Breast epithelium (tissue), 4 donors: Measurements from ENCODE around the gene NPIPA5. TPM values are rescaled to one million over a fixed set of nuclear protein-coding genes. Genes with fewer than 3 reads are reported as not detected.
"Not testable (repeated sequence)": the region's sequence is repeated elsewhere in the genome, so short reads cannot be mapped to it uniquely, and the experiment has no call there.

Experiments used
- DNase-seq, 2 donors: peaks; one replicate each; pipeline ENCODE4 v3.0.0-alpha.2; 2019; ENCODE audit warnings: low spot score in 2 of 2
- H3K27ac ChIP-seq, 2 donors: fragments of 200-600 bp; sonication (generic) in 1 of 2; one replicate each; pipeline ENCODE4 v1.5.1; 2016 to 2019; ENCODE audit warnings: mild to moderate bottlenecking in 1 of 2
- H3K27me3 ChIP-seq, 2 donors: fragments of 200-600 bp; sonication (generic) in 1 of 2; one replicate each; pipeline versions ENCODE4 v1.5.1 to v1.6.0; 2017 to 2019; ENCODE audit warnings: control low read depth in 1 of 2, mild to moderate bottlenecking in 1 of 2
- H3K36me3 ChIP-seq: fragments of 200-600 bp; one replicate; pipeline ENCODE4 v1.5.1; 2019
- H3K4me1 ChIP-seq, 2 donors: fragments of 200-600 bp; sonication (generic); one replicate each; pipeline ENCODE4 v1.5.1; 2016 to 2019; ENCODE audit warnings: control low read depth in 1 of 2
- H3K4me3 ChIP-seq, 3 donors: fragments of 200-600 bp; sonication (generic); 1 replicate in 2 of 3; 2 replicates in 1 of 3; pipeline ENCODE4 v1.5.1; 2016 to 2019; ENCODE audit warnings: mild to moderate bottlenecking in 3 of 3, moderate library complexity in 2 of 3
- H3K9me3 ChIP-seq, 2 donors: fragments of 200-600 bp; sonication (generic) in 1 of 2; one replicate each; pipeline ENCODE4 v1.5.1; 2016 to 2019; ENCODE audit warnings: control low read depth in 1 of 2
- intact Hi-C: fragments of 100-400 bp; cut with DNase I; formaldehyde crosslinking; loops from one replicate; pipeline ENCODE4 v1.15.1; 2023; ENCODE audit warnings: low total_unique reads
- total RNA-seq, 3 donors: library from RNA; depleted of rRNA; stranded (reverse); fragments of >200 nt; gene quantifications; one replicate each; pipeline ENCODE4 v1.1.0, GENCODE V29; 2016

The NPIPA5 gene
- total RNA-seq, 3 donors from 2014 or later: 6.0 to 19.0 (median 7.2) TPM

DNA sequence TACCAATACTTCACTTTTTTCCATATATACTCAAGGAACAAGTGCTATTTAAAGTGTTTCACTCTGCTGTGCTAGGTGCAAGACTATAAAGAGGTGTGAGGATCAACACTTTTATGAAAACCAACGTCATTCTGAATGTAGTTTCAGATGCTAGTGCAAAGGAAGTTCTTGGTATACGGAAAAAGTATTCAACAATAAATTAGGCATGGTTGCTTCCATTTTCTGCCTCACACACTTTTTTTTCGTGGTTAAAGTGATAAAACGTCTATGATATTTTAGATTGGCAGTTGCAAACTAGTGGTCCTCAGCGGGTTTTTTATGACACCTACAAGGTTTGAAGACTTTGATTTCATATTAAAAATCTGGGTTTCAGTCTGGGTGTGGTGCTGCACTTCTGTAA is 11.8 kb upstream of the NPIPA5 start:
- intact Hi-C loops, H3K36me3 ChIP-seq, H3K9me3 ChIP-seq, H3K4me3 ChIP-seq, H3K27me3 ChIP-seq, DNase-seq, H3K4me1 ChIP-seq, H3K27ac ChIP-seq: not testable (repeated sequence)

DNA sequence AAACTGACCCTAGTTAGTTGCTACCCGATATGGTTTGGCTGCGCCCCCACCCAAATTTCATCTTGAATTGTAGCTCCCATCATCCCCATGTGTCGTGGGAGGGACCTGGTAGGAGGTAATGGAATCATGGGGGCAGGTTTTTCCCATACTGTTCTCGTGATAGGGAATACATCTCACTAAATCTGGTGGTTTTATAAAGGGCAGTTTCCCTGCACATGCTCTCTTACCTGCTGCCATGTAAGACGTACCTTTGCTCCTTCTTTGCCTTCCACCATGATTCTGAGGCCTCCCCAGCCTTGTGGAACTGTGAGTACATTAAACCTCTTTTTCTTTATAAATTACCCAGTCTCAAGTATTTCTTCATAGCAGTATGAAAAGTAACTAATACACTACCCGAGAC is 10.0 kb upstream of the NPIPA5 start:
- DNase-seq, H3K27me3 ChIP-seq, H3K36me3 ChIP-seq, H3K4me3 ChIP-seq, H3K4me1 ChIP-seq, H3K9me3 ChIP-seq, H3K27ac ChIP-seq, intact Hi-C loops: not testable (repeated sequence)

DNA sequence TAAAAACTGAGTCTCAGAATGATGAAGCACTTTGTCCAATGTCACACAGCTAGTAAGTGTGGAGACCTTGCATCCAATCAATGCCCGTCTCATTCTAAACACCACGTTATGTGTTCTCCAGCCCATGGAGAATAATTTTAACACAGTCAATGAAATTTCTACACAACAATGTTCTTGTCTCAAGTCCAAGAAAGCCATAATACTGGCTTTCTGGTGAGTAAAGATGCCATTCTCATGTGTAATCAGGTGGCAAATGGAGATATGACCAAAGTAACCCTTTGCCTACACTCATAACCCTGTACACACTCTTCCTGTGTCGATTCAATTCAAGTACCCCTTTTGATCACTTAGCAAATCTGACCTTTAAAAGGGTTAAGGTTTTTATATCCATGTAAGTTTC is 4.7 kb upstream of the NPIPA5 start:
- H3K9me3 ChIP-seq, H3K27me3 ChIP-seq, H3K4me1 ChIP-seq, intact Hi-C loops, H3K27ac ChIP-seq, DNase-seq, H3K4me3 ChIP-seq, H3K36me3 ChIP-seq: not testable (repeated sequence)

DNA sequence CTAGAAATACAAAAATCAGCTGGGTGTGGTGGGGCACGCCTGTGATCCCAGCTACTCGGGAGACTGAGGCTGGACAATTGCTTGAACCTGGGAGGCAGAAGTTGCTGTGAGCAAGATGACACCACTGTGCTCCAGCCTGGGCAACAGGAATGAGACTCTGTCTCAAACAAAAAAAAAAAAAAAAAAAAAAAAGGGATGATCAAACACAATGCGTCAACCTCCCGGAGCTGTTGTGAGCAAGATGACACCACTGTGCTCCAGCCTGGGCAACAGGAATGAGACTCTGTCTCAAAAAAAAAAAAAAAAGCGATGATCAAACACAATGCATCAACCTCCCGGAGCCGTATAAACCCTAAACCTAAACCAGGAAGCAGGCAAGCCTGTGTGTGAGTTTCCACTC is 20.6 kb downstream of the NPIPA5 start:
- H3K4me1 ChIP-seq, H3K4me3 ChIP-seq, H3K27ac ChIP-seq, H3K36me3 ChIP-seq, H3K9me3 ChIP-seq, H3K27me3 ChIP-seq, intact Hi-C loops, DNase-seq: not testable (repeated sequence)

DNA sequence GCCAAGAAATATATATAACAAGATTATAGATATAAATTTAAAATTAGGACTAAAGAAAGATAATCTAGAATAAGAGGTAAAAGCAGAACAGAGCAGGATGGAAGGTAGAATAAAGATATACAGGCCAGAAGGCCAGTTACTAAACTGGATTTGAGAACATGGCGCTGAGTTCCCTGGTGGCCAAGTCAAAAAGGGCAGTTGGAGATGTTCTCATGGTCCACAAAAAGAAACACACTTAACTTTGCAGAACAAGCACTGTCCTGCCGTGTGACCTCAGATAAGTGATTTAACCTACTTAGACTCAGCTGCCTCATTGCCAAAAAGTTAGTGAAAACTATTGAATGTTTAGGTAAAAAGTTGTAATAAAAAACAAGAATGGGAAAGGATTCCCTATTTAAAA is 23.2 kb downstream of the NPIPA5 start:
- H3K27ac ChIP-seq, H3K4me1 ChIP-seq, H3K4me3 ChIP-seq, H3K27me3 ChIP-seq, DNase-seq, H3K36me3 ChIP-seq, H3K9me3 ChIP-seq, intact Hi-C loops: not testable (repeated sequence)

DNA sequence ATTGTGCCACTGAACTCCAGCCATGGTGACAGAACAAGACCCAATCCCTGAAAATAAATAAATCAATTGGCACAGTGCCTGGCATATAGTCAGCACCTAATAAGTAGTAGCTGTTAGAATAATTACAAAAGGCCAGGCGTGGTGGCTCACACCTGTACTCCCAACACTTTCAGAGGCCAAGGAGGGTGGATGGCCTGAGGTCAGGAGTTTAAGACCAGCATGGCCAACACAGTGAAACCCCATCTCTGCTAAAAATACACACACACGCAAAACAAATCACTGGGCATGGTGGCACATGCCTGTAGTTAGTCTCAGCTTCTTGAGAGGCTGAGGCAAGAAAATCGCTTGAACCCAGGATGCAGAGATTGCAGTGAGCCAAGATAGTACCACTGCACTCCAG is 25.2 kb downstream of the NPIPA5 start:
- H3K4me1 ChIP-seq, H3K27me3 ChIP-seq, H3K9me3 ChIP-seq, H3K36me3 ChIP-seq, H3K27ac ChIP-seq, H3K4me3 ChIP-seq, DNase-seq, intact Hi-C loops: not testable (repeated sequence)

DNA sequence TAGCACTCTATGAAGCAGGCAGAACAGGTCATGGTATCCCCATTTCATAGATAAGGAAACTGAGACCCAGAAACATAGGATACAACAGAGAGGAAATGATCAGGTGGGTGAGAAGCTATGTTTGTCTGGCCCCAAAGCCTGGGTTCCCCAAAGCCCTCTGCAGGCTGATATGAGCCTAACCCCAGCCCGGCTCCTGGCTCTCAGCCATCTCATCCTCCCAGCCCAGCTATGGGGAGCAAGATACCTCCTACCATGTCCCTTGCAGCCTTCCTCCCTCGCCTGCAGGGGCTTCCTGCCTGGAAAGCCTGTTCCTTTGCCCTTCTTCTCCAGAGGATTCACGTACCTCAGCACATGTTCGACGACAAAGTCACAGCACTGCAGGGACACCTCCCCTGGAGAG is 26.3 kb downstream of the NPIPA5 start:
- H3K9me3 ChIP-seq, H3K27ac ChIP-seq, H3K4me1 ChIP-seq, H3K27me3 ChIP-seq, H3K4me3 ChIP-seq, DNase-seq, intact Hi-C loops, H3K36me3 ChIP-seq: not testable (repeated sequence)

DNA sequence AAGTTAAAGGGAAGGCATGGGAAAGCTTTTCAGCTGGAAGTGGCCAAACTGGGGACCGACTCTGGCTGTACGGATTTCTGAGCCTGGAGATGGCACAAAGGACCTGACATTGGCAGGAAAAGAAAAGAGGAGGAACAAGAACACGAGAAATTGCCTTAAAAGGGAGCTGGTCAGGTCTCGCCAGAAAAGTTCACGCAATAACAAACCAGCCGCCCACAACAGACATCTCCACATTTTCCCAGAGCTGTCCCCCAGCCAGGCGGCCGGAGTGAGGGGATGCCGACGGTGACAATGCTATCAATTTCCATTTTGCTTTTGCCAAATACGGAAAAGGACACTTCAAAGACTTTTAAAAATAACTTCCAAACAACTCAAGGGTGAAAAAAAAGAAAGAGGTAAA is 26.8 kb downstream of the NPIPA5 start:
- H3K27ac ChIP-seq, H3K9me3 ChIP-seq, H3K4me1 ChIP-seq, H3K36me3 ChIP-seq, H3K27me3 ChIP-seq, intact Hi-C loops, H3K4me3 ChIP-seq: not testable (repeated sequence)
- DNase-seq: peak in 1 of 2 donors; percentile 33

DNA sequence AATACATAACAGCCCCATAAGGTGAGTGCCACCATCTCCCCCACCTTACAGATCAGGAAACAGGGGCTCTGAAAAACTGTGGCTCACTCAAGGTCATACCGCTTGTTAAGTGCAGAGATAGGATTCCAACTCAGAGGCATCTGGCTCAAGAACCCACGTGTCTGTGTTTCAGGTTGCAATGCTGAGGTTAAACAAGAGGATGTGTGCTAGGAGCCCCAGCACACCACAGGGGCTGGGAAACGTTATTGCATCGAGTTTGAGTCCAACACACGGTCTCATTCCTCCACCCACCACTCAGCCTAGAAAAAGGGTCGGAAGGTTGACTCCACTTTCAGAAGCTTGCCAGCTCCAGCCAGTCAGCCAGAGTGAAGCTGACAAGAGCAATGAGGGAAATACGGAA is 29.4 kb downstream of the NPIPA5 start:
- H3K27ac ChIP-seq, H3K36me3 ChIP-seq, DNase-seq, H3K4me3 ChIP-seq, H3K4me1 ChIP-seq, H3K27me3 ChIP-seq, intact Hi-C loops, H3K9me3 ChIP-seq: not testable (repeated sequence)

DNA sequence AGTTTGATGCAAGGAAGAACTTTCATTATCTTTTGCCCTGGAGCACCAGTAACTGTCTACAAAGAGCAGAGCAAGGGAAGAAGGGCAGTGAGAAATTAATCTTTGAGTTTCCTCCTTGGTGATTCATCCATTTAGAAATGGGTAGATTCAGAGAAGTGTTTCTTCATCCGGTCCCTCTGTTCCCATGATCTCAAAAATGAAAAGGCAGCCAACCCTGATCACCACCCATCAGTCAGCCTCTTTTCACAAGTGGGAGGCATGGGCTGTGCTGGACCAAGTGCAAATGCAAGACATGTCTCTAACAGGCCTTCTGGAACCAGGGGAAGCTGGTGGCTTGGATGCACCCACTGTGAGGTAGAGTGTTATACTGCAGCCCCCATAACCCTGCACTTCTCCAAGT is 35.8 kb downstream of the NPIPA5 start:
- H3K4me3 ChIP-seq, H3K36me3 ChIP-seq, DNase-seq, intact Hi-C loops, H3K27me3 ChIP-seq, H3K4me1 ChIP-seq, H3K9me3 ChIP-seq, H3K27ac ChIP-seq: not testable (repeated sequence)

DNA sequence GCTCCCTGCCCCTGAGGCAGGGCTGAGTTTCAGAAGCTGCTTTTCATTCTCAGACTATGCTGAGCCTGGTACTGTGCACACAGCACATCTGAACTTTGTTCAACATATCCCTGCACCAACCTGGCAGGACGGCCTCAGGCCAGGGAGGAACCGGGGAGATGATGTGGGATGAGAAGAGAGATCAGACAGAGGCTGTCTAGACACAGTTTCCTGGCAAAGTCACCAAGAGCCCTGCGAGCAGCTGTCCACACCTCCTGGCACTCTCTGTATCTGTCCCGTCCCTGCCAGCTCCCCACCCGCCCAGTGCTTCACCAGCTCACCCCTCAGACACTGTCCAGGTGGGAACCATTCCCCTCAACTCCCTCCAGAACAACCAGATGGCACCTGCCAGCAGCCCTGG is 39.1 kb downstream of the NPIPA5 start:
- H3K27me3 ChIP-seq, H3K9me3 ChIP-seq, H3K36me3 ChIP-seq, H3K4me3 ChIP-seq, intact Hi-C loops, DNase-seq, H3K4me1 ChIP-seq, H3K27ac ChIP-seq: not testable (repeated sequence)

DNA sequence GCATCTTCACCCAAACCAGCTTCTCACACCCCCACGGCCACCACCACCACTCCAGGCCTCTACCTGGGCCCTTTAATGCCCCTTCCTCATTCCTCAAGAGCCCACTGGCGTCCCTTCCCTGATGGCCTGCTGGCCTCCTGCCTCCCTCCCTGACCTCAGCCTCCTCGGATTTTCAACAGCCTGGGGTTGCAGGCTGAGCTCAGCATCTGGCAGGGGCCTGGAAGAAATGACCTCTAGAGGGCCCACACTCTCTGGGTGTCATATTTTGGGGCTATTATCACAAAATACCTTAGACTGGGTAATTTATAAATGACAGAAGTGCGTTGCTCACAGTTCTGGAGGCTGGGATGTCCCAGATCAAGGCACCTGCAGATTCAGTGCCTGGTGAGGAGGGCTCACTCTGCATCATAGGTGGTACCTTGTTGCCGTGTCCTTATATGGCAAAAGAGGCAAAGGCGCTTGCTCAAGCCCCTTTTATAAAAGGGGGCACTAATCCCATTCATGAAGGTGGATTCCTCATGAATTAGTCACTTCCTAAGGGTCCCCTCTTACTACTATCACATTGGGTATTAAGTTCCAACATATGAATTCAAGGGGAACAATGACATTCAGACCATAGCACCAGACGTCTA is 40.0 kb downstream of the NPIPA5 start:
- H3K4me1 ChIP-seq, H3K27me3 ChIP-seq, H3K9me3 ChIP-seq, H3K4me3 ChIP-seq, intact Hi-C loops, H3K36me3 ChIP-seq, DNase-seq, H3K27ac ChIP-seq: not testable (repeated sequence)

DNA sequence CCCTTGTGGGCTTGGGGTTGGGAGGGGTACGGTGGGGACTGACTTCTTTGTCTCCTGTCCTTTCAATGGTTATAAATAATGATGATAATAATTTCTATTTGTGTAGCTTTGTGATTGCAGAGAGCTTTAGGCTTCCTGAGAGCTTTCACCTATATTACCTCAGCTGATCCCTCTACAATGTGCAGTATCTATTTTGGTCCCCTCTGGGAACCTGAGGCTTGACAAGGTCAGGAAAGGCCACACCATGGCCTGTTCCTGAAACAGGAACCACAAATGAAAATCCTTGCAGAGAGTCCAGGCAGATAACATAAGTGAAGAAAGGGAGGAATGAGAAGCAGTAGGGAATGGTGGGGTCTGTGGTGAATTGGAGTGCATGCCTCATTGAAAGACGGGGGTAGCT is 42.5 kb downstream of the NPIPA5 start:
- H3K4me3 ChIP-seq, intact Hi-C loops, H3K27ac ChIP-seq, DNase-seq, H3K9me3 ChIP-seq, H3K27me3 ChIP-seq, H3K36me3 ChIP-seq, H3K4me1 ChIP-seq: not testable (repeated sequence)

DNA sequence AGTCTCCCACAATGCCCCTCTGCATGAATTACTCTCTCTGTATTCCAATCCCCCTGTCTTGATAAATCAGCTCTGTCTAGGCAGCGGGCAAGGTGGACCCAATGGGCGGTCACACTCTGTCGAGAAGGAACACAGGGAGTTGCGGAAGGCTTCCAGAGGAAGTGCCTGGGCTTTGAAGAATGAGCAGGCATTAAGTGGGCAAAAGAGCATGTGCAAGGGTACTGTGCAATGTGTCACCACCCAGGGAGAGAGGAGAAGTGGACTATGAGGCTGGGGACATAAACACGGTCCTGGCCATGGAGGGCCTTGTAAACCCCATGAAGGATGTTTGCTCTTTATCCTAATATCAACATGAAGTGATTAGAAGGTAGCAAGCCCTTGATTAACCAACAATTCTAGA is 44.1 kb downstream of the NPIPA5 start:
- H3K4me1 ChIP-seq, H3K27me3 ChIP-seq, H3K27ac ChIP-seq, H3K9me3 ChIP-seq, intact Hi-C loops, DNase-seq, H3K36me3 ChIP-seq, H3K4me3 ChIP-seq: not testable (repeated sequence)
